Dendritic cell treated with granulocyte-macrophage colony-stimulating factor and Interleukin-4, amounts not matched to agents 40 ng/mL and 50 ng/mL, for 4 days (primary cell): ENCODE data around the gene PTTG2.

Experiments
- H3K27ac Mint-ChIP-seq: one replicate; pipeline ENCODE4 v1.8.0; 2022; ENCODE audit warnings: mild to moderate bottlenecking, mixed read lengths
- H3K27me3 Mint-ChIP-seq: one replicate; pipeline ENCODE4 v1.8.0; 2022; ENCODE audit warnings: mild to moderate bottlenecking, mixed read lengths
- H3K36me3 Mint-ChIP-seq: one replicate; pipeline ENCODE4 v1.8.0; 2022; ENCODE audit warnings: low read depth, mixed read lengths
- H3K4me1 Mint-ChIP-seq: one replicate; pipeline ENCODE4 v1.8.0; 2022; ENCODE audit warnings: low read depth, mixed read lengths
- H3K4me3 Mint-ChIP-seq: one replicate; pipeline ENCODE4 v1.8.0; 2022; ENCODE audit warnings: mild to moderate bottlenecking, moderate library complexity, mixed read lengths
- H3K9me3 Mint-ChIP-seq: one replicate; pipeline ENCODE4 v1.8.0; 2022; ENCODE audit warnings: mixed read lengths
- intact Hi-C: fragments of 100-400 bp; cut with micrococcal nuclease; formaldehyde crosslinking; loops from one replicate; pipeline ENCODE4 v1.15.0; 2022

The PTTG2 gene

DNA sequence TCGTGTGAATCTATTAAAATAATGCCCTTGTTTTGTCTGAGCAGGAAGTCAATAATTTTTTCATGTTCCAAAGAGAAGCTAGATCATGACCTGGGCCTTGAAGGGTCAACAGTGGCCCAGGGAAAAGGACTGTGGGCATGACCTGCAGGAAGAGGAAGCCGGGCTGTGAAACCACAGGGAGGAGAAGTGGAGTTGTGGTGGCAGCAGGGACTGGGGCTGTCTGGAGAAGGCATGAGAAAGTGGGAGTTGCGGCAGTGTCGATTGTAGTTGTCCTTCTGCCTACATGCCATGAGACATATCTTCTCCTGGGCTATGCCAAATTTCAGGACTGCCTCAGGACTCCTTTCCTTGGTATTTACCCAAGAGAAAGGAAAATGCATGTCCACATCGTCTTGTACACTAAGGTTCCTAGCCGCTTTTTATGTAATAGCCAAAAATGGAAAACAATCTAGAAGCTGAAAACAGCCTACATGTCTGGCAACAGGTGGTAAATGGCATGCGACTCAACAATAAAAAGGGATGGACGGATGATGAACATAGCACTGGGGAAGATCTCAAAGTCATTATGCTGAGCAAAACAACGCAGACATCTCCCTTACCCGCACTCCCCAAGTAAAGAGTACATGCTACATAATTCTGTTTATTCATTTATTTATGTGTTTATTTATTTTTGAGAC lies 13.6 kb upstream of the PTTG2 start:
- Mint-ChIP-seq H3K27me3 (peaks cover 2% of the 10 kb centered on the region), H3K27ac (peak overlapping the region; percentile 39), H3K4me1 (peaks cover 49% of the 10 kb centered on the region), H3K9me3 (no peaks in the 10 kb centered on the region), H3K36me3 (no peaks in the 10 kb centered on the region), H3K4me3 (no peak overlapping the region)
- intact Hi-C loops = loop anchor here (5.0 kb wide), 1 partner anchor 49 kb away; no protein-coding TSS in a partner anchor

GRCh38 chr4:37948542-37948941 lies 11.7 kb upstream of the PTTG2 start:
- intact Hi-C loops = loop anchor here (5.0 kb wide), 1 partner anchor 51 kb away; no protein-coding TSS in a partner anchor
- Mint-ChIP-seq H3K27me3 (peaks cover 2% of the 10 kb centered on the region), H3K27ac (no peak overlapping the region), H3K9me3 (no peaks in the 10 kb centered on the region), H3K36me3 (peaks cover 4% of the 10 kb centered on the region), H3K4me3 (no peak overlapping the region), H3K4me1 (peaks cover 44% of the 10 kb centered on the region)

- H3K36me3 Mint-ChIP-seq = peaks cover 4% of the 10 kb centered on the region
- peaks cover 2% of the 10 kb centered on the region for H3K27me3 Mint-ChIP-seq
Measured at GRCh38 chr4:37949636-37950426, 10.4 kb upstream of the PTTG2 start.

GRCh38 chr4:37951461-37952352 lies 8.5 kb upstream of the PTTG2 start:
- Mint-ChIP-seq H3K4me3 (no peak overlapping the region), H3K27ac (peak overlapping the region; percentile 76), H3K4me1 (peaks cover 35% of the 10 kb centered on the region), H3K9me3 (no peaks in the 10 kb centered on the region), H3K27me3 (peaks cover 2% of the 10 kb centered on the region), H3K36me3 (peaks cover 4% of the 10 kb centered on the region)
- intact Hi-C loops = no loop called here

More at GRCh38 chr4:37949636-37950426, 10.4 kb upstream of the PTTG2 start:
- H3K4me1 Mint-ChIP-seq = peaks cover 46% of the 10 kb centered on the region
- no peak overlapping the region for H3K27ac Mint-ChIP-seq
- intact Hi-C loops = loop anchor here (5.0 kb wide), 1 partner anchor 53 kb away; no protein-coding TSS in a partner anchor
- H3K9me3 Mint-ChIP-seq = no peaks in the 10 kb centered on the region
- no peak overlapping the region for H3K4me3 Mint-ChIP-seq

- Mint-ChIP-seq H3K4me1 (peaks cover 26% of the 10 kb centered on the region), H3K9me3 (no peaks in the 10 kb centered on the region), H3K27ac (no peak overlapping the region), H3K4me3 (no peak overlapping the region), H3K36me3 (peaks cover 4% of the 10 kb centered on the region), H3K27me3 (no peaks in the 10 kb centered on the region)
- intact Hi-C loops = no loop called here
Measured at GRCh38 chr4:37953156-37953555, 7.0 kb upstream of the PTTG2 start.

GRCh38 chr4:37953620-37954293 lies 6.4 kb upstream of the PTTG2 start:
- Mint-ChIP-seq H3K27me3 (no peaks in the 10 kb centered on the region), H3K4me1 (peaks cover 25% of the 10 kb centered on the region), H3K36me3 (peaks cover 4% of the 10 kb centered on the region), H3K4me3 (no peak overlapping the region), H3K9me3 (no peaks in the 10 kb centered on the region), H3K27ac (peak overlapping the region; percentile 77)
- intact Hi-C loops = no loop called here

DNA sequence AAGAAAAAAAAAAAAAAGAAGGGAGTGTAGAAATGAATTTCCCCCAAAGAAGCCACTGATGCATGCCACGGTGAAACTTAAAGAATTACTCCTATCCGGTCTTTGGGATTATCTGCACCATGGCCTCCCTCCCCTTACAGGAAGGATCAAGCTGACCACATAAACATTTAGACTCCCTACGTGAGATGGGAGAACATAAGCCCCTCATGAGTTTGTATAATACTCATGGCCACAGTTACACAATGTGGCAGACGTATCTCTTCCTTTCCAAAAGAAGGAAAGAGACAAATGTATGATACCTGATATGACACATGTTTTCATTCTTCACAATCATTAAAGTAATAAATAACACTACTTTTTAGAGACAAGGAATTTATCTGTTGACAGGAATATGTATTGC lies 3.3 kb upstream of the PTTG2 start:
- no peak overlapping the region for H3K27ac Mint-ChIP-seq
- no peaks in the 10 kb centered on the region for H3K27me3 Mint-ChIP-seq
- intact Hi-C loops = no loop called here
- H3K4me3 Mint-ChIP-seq = no peak overlapping the region
- H3K9me3 Mint-ChIP-seq = no peaks in the 10 kb centered on the region
- peaks cover 4% of the 10 kb centered on the region for H3K36me3 Mint-ChIP-seq
- H3K4me1 Mint-ChIP-seq = peaks cover 13% of the 10 kb centered on the region

DNA sequence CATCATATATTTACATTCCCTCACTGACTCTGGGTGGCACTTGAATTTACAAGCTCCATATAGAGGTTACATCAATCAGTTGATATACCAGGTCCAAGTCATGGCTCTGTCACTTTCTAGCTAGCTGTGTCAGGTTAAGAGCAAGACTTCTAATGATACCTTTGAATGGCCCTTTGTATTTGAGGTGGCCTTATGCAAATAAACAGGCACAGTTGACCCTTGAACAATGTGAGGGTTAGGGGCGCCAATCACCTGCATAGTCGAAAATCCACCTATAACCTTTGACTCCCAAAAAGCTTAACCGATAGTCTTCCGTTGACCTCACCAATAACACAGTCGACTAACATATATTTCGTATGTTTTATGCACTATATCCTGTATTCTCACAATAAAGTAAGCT lies 1.3 kb upstream of the PTTG2 start:
- Mint-ChIP-seq H3K4me3 (no peak overlapping the region), H3K27me3 (no peaks in the 10 kb centered on the region), H3K27ac (no peak overlapping the region), H3K4me1 (peaks cover 7% of the 10 kb centered on the region), H3K36me3 (no peaks in the 10 kb centered on the region), H3K9me3 (no peaks in the 10 kb centered on the region)
- intact Hi-C loops = no loop called here

DNA sequence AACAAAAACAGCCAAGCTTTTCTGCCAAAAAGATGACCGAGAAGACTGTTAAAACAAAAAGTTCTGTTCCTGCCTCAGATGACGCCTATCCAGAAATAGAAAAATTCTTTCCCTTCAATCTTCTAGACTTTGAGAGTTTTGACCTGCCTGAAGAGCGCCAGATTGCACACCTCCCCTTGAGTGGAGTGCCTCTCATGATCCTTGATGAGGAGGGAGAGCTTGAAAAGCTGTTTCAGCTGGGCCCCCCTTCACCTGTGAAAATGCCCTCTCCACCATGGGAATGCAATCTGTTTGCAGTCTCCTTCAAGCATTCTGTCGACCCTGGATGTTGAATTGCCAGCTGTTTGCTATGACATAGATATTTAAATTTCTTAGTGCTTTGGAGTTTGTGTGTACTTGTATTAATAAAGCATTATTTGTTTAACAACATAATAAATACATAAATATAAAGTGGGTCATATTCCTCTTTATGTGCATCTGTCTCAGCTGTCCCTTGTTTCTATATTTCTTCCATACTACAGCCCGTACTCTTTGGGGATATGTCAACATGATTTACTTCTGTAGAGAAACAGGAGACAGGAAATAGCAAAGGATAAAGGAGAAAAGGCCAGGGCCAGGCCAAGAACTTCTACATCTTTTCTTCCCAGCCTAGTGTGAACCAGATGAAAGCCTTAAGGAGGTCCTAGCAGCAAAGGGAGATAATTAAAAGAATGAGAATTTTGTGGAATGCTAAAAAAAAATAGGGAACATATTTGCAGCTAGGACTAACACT lies 667 bp downstream of the PTTG2 start:
- H3K4me3 Mint-ChIP-seq = no peak overlapping the region
- H3K36me3 Mint-ChIP-seq = no peaks in the 10 kb centered on the region
- no peak overlapping the region for H3K27ac Mint-ChIP-seq
- intact Hi-C loops = no loop called here
- H3K27me3 Mint-ChIP-seq = no peaks in the 10 kb centered on the region
- H3K4me1 Mint-ChIP-seq = no peaks in the 10 kb centered on the region
- H3K9me3 Mint-ChIP-seq = no peaks in the 10 kb centered on the region

DNA sequence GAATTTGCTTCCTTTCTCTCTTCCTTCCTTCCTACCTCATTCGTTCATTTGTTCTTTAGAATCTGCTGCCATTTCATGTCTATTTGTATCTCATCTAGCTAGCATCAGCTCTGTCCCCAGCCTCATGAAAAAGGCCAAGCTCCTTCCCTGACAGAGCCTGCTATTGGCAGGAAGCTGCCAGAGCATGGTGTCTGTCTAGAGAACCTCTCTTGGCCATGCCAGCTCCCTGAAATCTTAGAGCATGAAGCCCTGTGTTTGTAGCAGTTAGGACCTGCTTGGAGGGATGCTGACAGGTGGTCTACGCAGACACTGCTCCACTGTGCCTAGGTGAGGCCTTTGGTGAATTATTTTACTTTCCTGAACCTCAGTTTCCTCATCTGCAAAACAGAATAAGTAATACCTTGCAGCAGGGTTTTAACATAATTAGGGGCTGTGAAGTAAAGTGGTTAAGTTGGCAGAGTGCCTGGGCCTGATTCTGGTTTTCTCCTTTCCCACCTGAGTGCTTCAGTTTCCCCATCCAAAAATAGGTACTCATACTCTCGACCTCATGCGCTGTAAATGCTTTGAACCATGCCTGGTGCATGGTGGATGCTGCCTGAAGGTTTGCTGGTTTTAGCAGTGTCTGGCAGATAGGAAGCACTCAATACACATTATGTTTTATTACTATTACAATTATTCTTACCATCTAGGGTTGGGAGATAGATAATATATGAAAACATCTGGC lies 4.7 kb downstream of the PTTG2 start:
- peaks cover 1% of the 10 kb centered on the region for H3K9me3 Mint-ChIP-seq
- no peaks in the 10 kb centered on the region for H3K27me3 Mint-ChIP-seq
- no peaks in the 10 kb centered on the region for H3K36me3 Mint-ChIP-seq
- intact Hi-C loops = no loop called here
- no peak overlapping the region for H3K4me3 Mint-ChIP-seq
- no peak overlapping the region for H3K27ac Mint-ChIP-seq
- H3K4me1 Mint-ChIP-seq = peaks cover 2% of the 10 kb centered on the region

DNA sequence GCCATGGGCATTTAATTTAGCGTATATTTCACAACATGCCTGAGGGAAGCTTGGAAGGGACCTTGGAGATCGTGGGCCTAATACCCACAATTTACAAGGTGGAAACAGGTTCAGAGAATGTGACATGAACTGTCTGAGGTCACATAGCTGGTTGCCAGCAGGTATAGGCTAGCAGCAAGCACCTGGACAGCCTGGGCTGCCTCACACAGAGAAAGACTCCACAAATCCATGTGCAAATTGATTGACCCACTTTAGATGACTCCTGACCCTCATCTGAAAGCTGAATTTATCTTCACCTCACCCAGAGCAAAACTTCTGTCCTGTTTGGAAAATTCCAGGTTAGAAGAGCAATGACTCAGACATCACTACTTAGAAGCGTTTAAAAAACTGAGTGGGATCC lies 5.8 kb downstream of the PTTG2 start:
- Mint-ChIP-seq H3K4me1 (peaks cover 14% of the 10 kb centered on the region), H3K9me3 (peaks cover 12% of the 10 kb centered on the region), H3K4me3 (no peak overlapping the region), H3K27ac (no peak overlapping the region), H3K36me3 (no peaks in the 10 kb centered on the region), H3K27me3 (no peaks in the 10 kb centered on the region)
- intact Hi-C loops = no loop called here

DNA sequence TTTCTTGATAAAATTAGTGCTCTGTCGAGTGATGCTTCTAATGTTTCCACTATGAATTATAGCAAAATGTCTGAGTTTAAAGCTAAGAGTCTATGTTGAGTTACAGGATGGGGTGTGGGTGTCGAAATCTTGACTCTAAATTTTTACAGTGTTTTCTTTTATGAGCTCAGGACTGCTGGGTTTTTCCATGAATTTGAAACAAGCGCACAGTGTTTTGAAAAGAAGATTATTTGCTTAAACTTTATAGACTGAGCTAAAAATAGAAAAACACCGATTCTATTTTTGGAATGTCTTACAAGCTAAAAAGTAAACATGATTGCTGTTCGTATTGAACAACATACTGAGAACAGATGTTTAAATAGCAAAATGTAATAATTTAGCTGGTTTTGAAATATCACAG lies 7.5 kb downstream of the PTTG2 start:
- Mint-ChIP-seq H3K36me3 (no peaks in the 10 kb centered on the region), H3K9me3 (peaks cover 12% of the 10 kb centered on the region), H3K27ac (no peak overlapping the region), H3K4me3 (no peak overlapping the region), H3K27me3 (no peaks in the 10 kb centered on the region), H3K4me1 (peaks cover 16% of the 10 kb centered on the region)
- intact Hi-C loops = no loop called here
